Smooth muscle cell (in vitro differentiated cells): ENCODE measurements around the gene PSMB5. TPM values are rescaled to one million over a fixed set of nuclear protein-coding genes. Genes with fewer than 3 reads are reported as not detected.

ENCODE experiments used
- DNase-seq: peaks from one replicate; lab custom pipeline; 2025; ENCODE audit not compliant: unreplicated experiment; lab: John Stamatoyannopoulos, UW
- H2AFZ ChIP-seq: fragments of 200-600 bp; sonication (generic); 2 replicates; pipeline ENCODE4 v1.6.0; 2016; ENCODE audit warnings: antibody characterized with exemption, low read depth, mild to moderate bottlenecking
- H3F3A ChIP-seq: fragments of 200-600 bp; sonication (generic); 2 replicates; pipeline ENCODE4 v1.6.0; 2017; ENCODE audit warnings: antibody characterized with exemption, low read depth
- H3K27ac ChIP-seq: fragments of 200-600 bp; sonication (generic); 2 replicates; pipeline ENCODE4 v1.5.1; 2016; ENCODE audit warnings: low read depth, mild to moderate bottlenecking
- H3K27me3 ChIP-seq: fragments of 200-600 bp; sonication (generic); 2 replicates; pipeline ENCODE4 v1.6.1; 2016; ENCODE audit warnings: low read depth, mild to moderate bottlenecking
- H3K36me3 ChIP-seq: fragments of 200-600 bp; sonication (generic); 2 replicates; pipeline ENCODE4 v1.5.1; 2016; ENCODE audit warnings: low read depth
- H3K4me1 ChIP-seq: fragments of 200-600 bp; sonication (generic); 2 replicates; pipeline ENCODE4 v1.5.1; 2016; ENCODE audit warnings: low read depth
- H3K4me2 ChIP-seq: fragments of 200-600 bp; sonication (generic); 2 replicates; pipeline ENCODE4 v1.6.0; 2016; ENCODE audit warnings: mild to moderate bottlenecking
- H3K4me3 ChIP-seq: fragments of 200-600 bp; sonication (generic); 2 replicates; pipeline ENCODE4 v1.5.1; 2016; ENCODE audit warnings: mild to moderate bottlenecking
- H3K79me2 ChIP-seq: fragments of 200-600 bp; sonication (generic); 2 replicates; pipeline ENCODE4 v1.6.0; 2016; ENCODE audit warnings: low read depth, mild to moderate bottlenecking
- H3K9ac ChIP-seq: fragments of 200-600 bp; sonication (generic); 2 replicates; pipeline ENCODE4 v1.6.0; 2016; ENCODE audit warnings: low read depth
- H3K9me3 ChIP-seq: fragments of 200-600 bp; sonication (generic); replicated peaks from 2 replicates; pipeline ENCODE4 v1.5.1; 2016; ENCODE audit warnings: low read depth
- H4K20me1 ChIP-seq: fragments of 200-600 bp; sonication (generic); 2 replicates; pipeline ENCODE4 v1.6.0; 2016; ENCODE audit warnings: low read depth
- WGBS: methylation state at CpG from one replicate; pipeline ENCODE4 v1.1.7; 2016; ENCODE audit warnings: low lambda C conversion rate; 5-methylcytosine and 5-hydroxymethylcytosine counted together
- polyA plus RNA-seq: library from polyadenylated mRNA; unstranded; fragments of >200 nt; fragmentation: Nextera tagmentation; extraction: Ambion mirVana; gene quantifications from 2 replicates; pipeline ENCODE4 v1.2.1, GENCODE V29; 2016
- total RNA-seq: library from RNA; depleted of rRNA; stranded (reverse); fragments of >200 nt; gene quantifications from 2 replicates; pipeline ENCODE4 v1.2.3, GENCODE V29; 2014
- TF ChIP-seq, protein P1 (sequence below): fragments of 200-600 bp; sonication (generic); IDR thresholded peaks from 2 replicates; pipeline ENCODE4 v1.5.1; 2017; ENCODE audit warnings: borderline replicate concordance, mild to moderate bottlenecking, antibody characterized with exemption; ENCODE audit not compliant: insufficient read depth, poor library complexity, severe bottlenecking

PSMB5 gene
- total and polyA plus RNA-seq, 2 experiments from 2014 or later, result 183 to 374 TPM

DNA sequence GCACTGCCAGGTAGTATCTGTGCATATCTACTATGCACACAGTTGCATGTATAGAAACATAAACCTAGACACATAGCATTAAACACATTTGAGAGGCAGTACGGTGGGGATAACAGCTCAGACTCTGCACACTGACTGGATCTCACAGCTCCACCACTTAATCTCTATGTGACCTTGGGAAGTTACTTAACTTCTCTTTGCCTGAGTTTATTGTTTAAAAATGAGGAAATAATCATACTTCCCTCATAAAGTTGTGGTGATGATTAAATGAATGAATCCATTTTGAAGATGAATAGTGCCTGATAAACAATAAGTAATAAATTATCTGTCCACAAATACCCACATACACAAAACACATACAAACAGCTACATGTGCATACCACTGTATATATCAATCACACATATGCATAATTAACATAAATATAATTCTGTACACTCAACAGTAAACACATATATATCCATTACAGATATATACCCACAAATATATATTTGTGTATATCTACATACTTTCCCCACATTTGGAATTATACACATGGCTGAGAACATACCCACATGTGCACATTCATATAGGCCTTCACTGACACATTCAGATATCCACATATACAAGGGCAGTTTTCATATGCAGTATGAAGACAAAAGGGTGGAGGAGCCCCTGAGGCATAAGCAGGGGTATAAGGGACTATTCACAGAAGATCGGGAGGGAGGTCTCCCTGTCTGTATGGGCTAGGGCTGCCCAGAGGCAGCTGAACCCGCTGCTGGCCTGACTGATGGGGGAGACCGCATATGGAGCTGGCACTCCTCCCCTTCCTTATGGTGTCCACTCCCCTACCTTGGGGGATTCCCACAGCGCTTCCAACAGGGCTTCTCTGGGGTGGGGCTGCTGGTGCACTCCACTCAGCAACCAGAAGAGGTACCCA is 16.7 kb upstream of the PSMB5 start:
- Histone ChIP-seq H3K9me3 (no peaks in the 10 kb centered on the region), H3K4me2 (no peak overlapping the region), H3K36me3 (no peaks in the 10 kb centered on the region), H3K4me3 (no peak overlapping the region), H3F3A (no peaks in the 10 kb centered on the region), H4K20me1 (no peaks in the 10 kb centered on the region), H3K4me1 (peaks cover under 1% of the 10 kb centered on the region), H2AFZ (no peak overlapping the region), H3K79me2 (no peaks in the 10 kb centered on the region), H3K9ac (no peak overlapping the region), H3K27me3 (no peaks in the 10 kb centered on the region), H3K27ac (no peak overlapping the region)
- WGBS, result 95% methylated on average over 5 of the region's 5 CpGs
- TF ChIP-seq, protein P1, sequence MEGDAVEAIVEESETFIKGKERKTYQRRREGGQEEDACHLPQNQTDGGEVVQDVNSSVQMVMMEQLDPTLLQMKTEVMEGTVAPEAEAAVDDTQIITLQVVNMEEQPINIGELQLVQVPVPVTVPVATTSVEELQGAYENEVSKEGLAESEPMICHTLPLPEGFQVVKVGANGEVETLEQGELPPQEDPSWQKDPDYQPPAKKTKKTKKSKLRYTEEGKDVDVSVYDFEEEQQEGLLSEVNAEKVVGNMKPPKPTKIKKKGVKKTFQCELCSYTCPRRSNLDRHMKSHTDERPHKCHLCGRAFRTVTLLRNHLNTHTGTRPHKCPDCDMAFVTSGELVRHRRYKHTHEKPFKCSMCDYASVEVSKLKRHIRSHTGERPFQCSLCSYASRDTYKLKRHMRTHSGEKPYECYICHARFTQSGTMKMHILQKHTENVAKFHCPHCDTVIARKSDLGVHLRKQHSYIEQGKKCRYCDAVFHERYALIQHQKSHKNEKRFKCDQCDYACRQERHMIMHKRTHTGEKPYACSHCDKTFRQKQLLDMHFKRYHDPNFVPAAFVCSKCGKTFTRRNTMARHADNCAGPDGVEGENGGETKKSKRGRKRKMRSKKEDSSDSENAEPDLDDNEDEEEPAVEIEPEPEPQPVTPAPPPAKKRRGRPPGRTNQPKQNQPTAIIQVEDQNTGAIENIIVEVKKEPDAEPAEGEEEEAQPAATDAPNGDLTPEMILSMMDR, result no peak
- no peak for DNase-seq

DNA sequence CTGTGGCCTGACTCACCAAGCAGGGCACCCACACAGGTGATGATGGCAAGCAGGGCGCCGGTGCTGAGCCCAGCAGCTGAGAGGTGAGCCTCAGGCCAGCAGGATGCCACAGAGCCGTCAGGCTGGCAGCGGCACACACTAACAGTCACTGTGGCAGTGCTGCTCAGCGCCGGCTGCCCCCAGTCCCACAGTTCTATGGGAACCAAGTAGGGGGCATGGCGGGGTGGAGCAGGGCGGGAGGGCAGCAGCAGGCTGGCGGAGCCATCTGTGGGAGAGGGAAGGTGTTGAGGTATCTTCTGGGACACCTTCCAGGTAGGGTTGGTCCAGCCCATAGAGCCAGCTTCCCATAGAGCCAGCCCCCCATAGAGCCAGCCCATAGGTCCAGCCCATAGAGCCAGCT is 14.3 kb upstream of the PSMB5 start:
- Histone ChIP-seq H3K4me2 (no peak overlapping the region), H3K27ac (no peak overlapping the region), H3K36me3 (no peaks in the 10 kb centered on the region), H3K4me3 (no peak overlapping the region), H3K79me2 (no peaks in the 10 kb centered on the region), H3F3A (no peaks in the 10 kb centered on the region), H3K9me3 (no peaks in the 10 kb centered on the region), H2AFZ (no peak overlapping the region), H4K20me1 (no peaks in the 10 kb centered on the region), H3K27me3 (no peaks in the 10 kb centered on the region), H3K9ac (no peak overlapping the region), H3K4me1 (no peaks in the 10 kb centered on the region)
- no peak for DNase-seq
- TF ChIP-seq, protein P1, result no peak
- WGBS, result 100% methylated on average over 9 of the region's 9 CpGs

DNA sequence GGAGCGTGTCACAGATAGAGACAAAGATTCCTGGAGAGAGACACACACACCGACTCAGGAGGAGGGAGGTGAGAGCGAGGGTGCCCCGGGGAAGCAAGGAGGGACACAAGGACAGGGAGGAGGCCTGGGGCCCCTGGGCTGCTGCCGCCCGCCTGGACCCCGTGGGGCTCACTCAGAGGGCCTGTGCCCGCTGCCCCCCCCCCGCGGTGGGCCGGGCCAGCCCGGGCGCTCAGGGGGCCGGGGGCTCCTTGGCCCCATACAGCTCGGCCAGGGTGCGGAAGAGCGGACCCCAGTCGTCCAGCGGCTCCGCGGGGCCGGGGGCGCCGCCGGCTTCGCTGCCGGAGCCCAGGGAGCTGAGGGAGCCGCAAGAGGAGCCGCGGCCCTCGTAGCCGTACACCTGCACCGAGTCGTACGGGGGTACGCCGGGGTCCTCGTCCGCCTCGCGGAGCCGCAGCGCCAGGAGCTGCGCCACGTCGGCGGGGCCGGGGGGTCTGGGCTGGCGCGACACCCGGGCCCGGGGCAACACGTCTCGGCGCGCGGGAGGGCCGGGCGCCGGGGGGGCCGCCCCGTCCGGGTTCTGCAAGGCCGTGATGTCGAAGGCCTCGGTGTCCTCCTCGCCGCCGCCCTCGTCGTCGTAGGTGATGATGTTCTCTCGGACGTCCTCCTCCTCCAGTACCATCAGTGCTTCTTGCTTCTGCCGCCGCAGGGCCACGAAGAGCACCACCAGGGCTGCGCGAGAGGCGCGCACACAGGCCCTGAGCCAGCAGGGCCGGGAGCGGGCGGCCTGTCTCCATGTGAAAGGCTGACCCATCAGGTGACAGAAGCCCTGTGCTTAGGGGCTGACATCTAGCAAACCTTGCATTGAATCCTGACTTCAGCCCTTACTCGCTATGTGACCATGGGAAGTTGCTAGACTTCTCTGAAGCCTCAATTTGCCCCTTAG is 13.3 kb upstream of the PSMB5 start:
- Histone ChIP-seq H3F3A (no peaks in the 10 kb centered on the region), H3K4me2 (no peak overlapping the region), H2AFZ (no peak overlapping the region), H3K4me1 (no peaks in the 10 kb centered on the region), H3K27me3 (no peaks in the 10 kb centered on the region), H3K27ac (no peak overlapping the region), H4K20me1 (no peaks in the 10 kb centered on the region), H3K79me2 (no peaks in the 10 kb centered on the region), H3K9me3 (no peaks in the 10 kb centered on the region), H3K9ac (no peak overlapping the region), H3K4me3 (no peak overlapping the region), H3K36me3 (no peaks in the 10 kb centered on the region)
- TF ChIP-seq, protein P1, result no peak
- WGBS, result 98% methylated on average over 43 of the region's 85 CpGs
- no peak for DNase-seq
